A673 (cell line): ENCODE measurements around the gene TNS1. TPM values are rescaled to one million over a fixed set of nuclear protein-coding genes. Genes with fewer than 3 reads are reported as not detected.

Experiments used
- BruUV-seq: library from RNA; stranded (reverse); fragments of 400-500 nt; replicated peaks from 2 replicates; lab custom pipeline; 2021; lab: Mats Ljungman, UMichigan
- CTCF ChIA-PET: fragments of 300-600 bp; sonication (Branson Sonifier 250); formaldehyde crosslinking; loops from one replicate; lab custom pipeline; 2022; ENCODE audit warnings: antibody characterized with exemption; lab: Charles Lee
- POLR2A ChIA-PET: fragments of 300-600 bp; sonication (Branson Sonifier 250); formaldehyde crosslinking; loops from one replicate; lab custom pipeline; 2022; ENCODE audit warnings: antibody characterized with exemption; ENCODE audit not compliant: low non-redundant PET; lab: Charles Lee
- DNase-seq: peaks from one replicate; pipeline ENCODE4 v3.0.0-alpha.2; 2015; ENCODE audit warnings: low spot score
- H3K27ac ChIP-seq: fragments of 200-600 bp; sonication (generic); 2 replicates; pipeline ENCODE4 v1.5.1; 2016; ENCODE audit warnings: mixed run types, low read depth, mild to moderate bottlenecking, mixed read lengths, antibody characterized with exemption, low read length; ENCODE audit not compliant: poor library complexity, severe bottlenecking
- H3K27me3 ChIP-seq: fragments of 200-600 bp; sonication (generic); replicated peaks from 2 replicates; pipeline ENCODE4 v1.6.1; 2017; ENCODE audit warnings: mixed run types, low read depth, mild to moderate bottlenecking, mixed read lengths, antibody characterized with exemption, low read length; ENCODE audit not compliant: insufficient read depth, poor library complexity
- H3K36me3 ChIP-seq: fragments of 200-600 bp; sonication (generic); 2 replicates; pipeline ENCODE4 v1.6.1; 2016; ENCODE audit warnings: mixed run types, mild to moderate bottlenecking, mixed read lengths, antibody characterized with exemption, low read length; ENCODE audit not compliant: insufficient read depth, poor library complexity, severe bottlenecking
- H3K4me1 ChIP-seq: fragments of 200-600 bp; sonication (generic); 2 replicates; pipeline ENCODE4 v1.6.1; 2017; ENCODE audit warnings: mixed run types, mild to moderate bottlenecking, mixed read lengths, antibody characterized with exemption, low read length; ENCODE audit not compliant: insufficient read depth, poor library complexity, severe bottlenecking
- H3K4me3 ChIP-seq: fragments of 200-600 bp; sonication (generic); 2 replicates; pipeline ENCODE4 v1.5.1; 2016; ENCODE audit warnings: low read depth, mixed run types, mild to moderate bottlenecking, mixed read lengths, low read length; ENCODE audit not compliant: poor library complexity, severe bottlenecking
- H3K9me3 ChIP-seq: fragments of 200-600 bp; sonication (generic); 2 replicates; pipeline ENCODE4 v1.6.1; 2016; ENCODE audit warnings: mixed run types, low read depth, mild to moderate bottlenecking, mixed read lengths, antibody characterized with exemption, low read length; ENCODE audit not compliant: poor library complexity, severe bottlenecking
- EZH2 ChIP-seq: fragments of 200-600 bp; sonication (generic); IDR thresholded peaks from 2 replicates; pipeline ENCODE4 v1.6.1; 2017; ENCODE audit warnings: borderline replicate concordance, low read depth, mild to moderate bottlenecking, mixed read lengths, antibody characterized with exemption, low read length; ENCODE audit not compliant: poor library complexity, severe bottlenecking
- intact Hi-C: fragments of 100-400 bp; cut with micrococcal nuclease; formaldehyde crosslinking; loops from one replicate; pipeline ENCODE4 v1.10.0; 2022; ENCODE audit not compliant: unreplicated experiment
- total RNA-seq: library from RNA; stranded (reverse); gene quantifications from 2 replicates; pipeline ENCODE4 v1.2.3, GENCODE V29; 2021
- TF ChIP-seq, protein P1 (sequence below): fragments of 300-800, 200-600 bp; sonication (generic); conservative IDR thresholded peaks from 2 replicates; pipeline ENCODE4 v1.5.1; 2017; ENCODE audit warnings: low read depth, mild to moderate bottlenecking, antibody characterized with exemption, low read length, moderate library complexity, mixed read lengths

The TNS1 gene
- total RNA-seq, 1 experiment from 2014 or later, result 99.6 TPM

DNA sequence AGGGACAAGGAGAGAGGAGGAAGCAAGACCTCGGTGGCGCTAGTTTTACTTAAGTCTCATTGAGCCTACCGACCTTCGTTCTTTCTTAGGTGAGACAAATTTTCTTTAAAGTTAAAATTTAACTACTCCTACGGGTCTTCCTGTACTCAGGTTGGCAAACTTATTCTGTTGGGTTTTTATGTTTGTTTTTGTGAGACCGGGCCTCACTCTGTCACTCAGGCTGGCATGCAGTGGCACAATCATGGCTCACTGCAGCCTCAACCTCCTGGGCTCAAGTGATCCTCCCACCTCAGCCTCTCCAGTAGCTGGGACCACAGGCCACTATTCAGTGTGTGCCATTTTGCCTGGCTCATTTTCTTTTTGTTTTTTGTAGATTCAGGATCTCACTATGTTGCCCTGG, 189.0 kb downstream of the TNS1 start:
- H3K4me3 ChIP-seq, result no peak overlapping the region
- intact Hi-C loops, result no loop called here
- H3K4me1 ChIP-seq, result no peaks in the 10 kb centered on the region
- no peak for DNase-seq
- ChIA-PET POLR2A (no interaction called here), CTCF (no interaction called here)
- BruUV-seq, result no TSS peak
- H3K27ac ChIP-seq, result no peak overlapping the region
- no peaks in the 10 kb centered on the region for H3K9me3 ChIP-seq
- TF ChIP-seq EZH2, result no peak
- TF ChIP-seq, protein P1, sequence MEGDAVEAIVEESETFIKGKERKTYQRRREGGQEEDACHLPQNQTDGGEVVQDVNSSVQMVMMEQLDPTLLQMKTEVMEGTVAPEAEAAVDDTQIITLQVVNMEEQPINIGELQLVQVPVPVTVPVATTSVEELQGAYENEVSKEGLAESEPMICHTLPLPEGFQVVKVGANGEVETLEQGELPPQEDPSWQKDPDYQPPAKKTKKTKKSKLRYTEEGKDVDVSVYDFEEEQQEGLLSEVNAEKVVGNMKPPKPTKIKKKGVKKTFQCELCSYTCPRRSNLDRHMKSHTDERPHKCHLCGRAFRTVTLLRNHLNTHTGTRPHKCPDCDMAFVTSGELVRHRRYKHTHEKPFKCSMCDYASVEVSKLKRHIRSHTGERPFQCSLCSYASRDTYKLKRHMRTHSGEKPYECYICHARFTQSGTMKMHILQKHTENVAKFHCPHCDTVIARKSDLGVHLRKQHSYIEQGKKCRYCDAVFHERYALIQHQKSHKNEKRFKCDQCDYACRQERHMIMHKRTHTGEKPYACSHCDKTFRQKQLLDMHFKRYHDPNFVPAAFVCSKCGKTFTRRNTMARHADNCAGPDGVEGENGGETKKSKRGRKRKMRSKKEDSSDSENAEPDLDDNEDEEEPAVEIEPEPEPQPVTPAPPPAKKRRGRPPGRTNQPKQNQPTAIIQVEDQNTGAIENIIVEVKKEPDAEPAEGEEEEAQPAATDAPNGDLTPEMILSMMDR, result no peak
- peaks cover 71% of the 10 kb centered on the region for H3K36me3 ChIP-seq
- no peaks in the 10 kb centered on the region for H3K27me3 ChIP-seq

DNA sequence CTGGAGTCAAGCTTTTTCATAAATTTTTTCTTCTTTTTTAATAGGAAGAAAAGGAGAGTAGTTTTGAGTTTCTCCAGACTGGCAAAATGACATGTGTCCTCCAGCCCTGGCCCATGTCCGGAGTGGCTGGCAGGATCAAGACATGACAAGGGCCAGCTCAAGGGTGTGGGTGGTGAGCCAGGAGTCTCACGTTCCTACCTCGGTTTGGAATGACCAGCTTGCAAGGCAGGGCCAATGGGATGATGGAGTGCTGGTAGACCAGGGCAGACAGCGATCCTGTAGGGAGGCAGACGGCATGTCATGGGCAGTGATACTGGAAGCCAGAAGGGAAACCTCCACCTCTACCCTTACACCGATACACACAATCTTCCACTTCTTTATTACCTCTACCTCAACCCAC, 190.6 kb downstream of the TNS1 start:
- no peak overlapping the region for H3K27ac ChIP-seq
- no peak for DNase-seq
- peaks cover 67% of the 10 kb centered on the region for H3K36me3 ChIP-seq
- no peaks in the 10 kb centered on the region for H3K4me1 ChIP-seq
- ChIA-PET POLR2A (no interaction called here), CTCF (no interaction called here)
- intact Hi-C loops, result no loop called here
- no TSS peak for BruUV-seq
- no peak overlapping the region for H3K4me3 ChIP-seq
- H3K27me3 ChIP-seq, result no peaks in the 10 kb centered on the region
- H3K9me3 ChIP-seq, result no peaks in the 10 kb centered on the region
- TF ChIP-seq EZH2, result no peak
- TF ChIP-seq, protein P1, result no peak

GRCh38 chr2:217810260-217810659, 192.5 kb downstream of the TNS1 start:
- Histone ChIP-seq H3K27ac (no peak overlapping the region), H3K4me3 (no peak overlapping the region), H3K4me1 (no peaks in the 10 kb centered on the region), H3K27me3 (no peaks in the 10 kb centered on the region), H3K36me3 (peaks cover 55% of the 10 kb centered on the region), H3K9me3 (no peaks in the 10 kb centered on the region)
- CTCF ChIA-PET, result no interaction called here
- intact Hi-C loops, result no loop called here
- POLR2A ChIA-PET, result no interaction called here
- no TSS peak for BruUV-seq
- TF ChIP-seq, protein P1, result no peak
- TF ChIP-seq EZH2, result no peak
- no peak for DNase-seq
